ENCODE measurements around the gene IPMK. TPM values are rescaled to one million over a fixed set of nuclear protein-coding genes. Genes with fewer than 3 reads are reported as not detected.

The IPMK gene
- total RNA-seq, 4 donors from 2014 or later = 3.0 to 10.0 (median 6.3) TPM

DNA sequence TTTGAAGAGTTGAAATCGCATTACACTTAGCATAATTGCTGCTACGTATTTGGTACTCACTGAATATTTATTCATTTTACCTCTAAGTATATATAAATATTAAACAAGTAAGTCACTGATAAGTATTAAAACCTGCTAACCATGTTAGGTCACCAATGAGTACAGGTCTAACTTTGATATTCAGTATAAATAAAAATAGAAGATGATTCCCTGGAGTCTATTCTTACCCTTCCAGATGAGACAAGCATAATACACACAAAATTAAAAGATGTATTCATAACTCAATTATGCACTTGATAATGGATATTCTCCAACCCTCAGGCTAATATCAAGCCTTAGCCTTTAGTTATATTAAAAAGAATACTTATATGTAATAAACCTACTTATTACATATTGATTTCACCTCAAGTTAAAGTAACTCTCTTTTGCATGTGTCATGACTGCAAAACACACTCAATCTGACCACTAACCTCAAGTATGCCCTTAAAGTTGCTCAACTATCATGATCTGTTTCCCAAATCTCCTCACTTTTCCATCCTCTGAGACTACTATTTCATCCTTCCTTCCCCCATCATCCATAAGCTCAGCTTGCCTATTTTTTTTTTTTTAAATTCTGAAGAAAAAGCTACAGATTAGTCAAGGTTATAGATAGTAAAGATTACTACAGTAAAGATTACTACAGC is 46.8 kb downstream of the IPMK start:
- WGBS, 2 donors (ENCODE audit: low coverage in 1 of 2) = 89 to 100% methylated on average over 2 of the region's 2 CpGs

DNA sequence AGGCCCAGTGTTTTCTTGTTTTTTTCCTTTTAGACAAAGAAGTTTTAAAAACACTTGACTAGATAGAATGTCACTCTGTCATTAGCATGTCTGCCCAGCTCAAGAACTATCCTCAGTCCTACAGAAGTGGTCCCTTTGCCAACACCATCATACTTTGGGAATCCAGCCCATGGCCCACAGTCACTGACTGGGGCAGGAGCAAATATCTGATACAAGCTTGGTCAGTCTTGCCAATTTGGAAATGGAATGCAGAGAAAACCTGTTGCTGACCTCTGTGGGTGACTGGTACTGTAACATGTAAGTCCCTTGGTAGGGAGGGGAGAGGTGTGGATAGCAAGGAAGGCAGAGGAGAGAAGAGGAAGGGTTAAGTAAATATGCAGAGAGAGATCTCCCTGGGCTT is 47.8 kb downstream of the IPMK start:
- TF ChIP-seq POLR2A (IDR thresholded peaks at IDR 0.05) (no peak), EP300 (IDR thresholded peaks at IDR 0.05) (no peak), POLR2AphosphoS5 (IDR thresholded peaks at IDR 0.05) (no peak)
- TF ChIP-seq, protein P1, sequence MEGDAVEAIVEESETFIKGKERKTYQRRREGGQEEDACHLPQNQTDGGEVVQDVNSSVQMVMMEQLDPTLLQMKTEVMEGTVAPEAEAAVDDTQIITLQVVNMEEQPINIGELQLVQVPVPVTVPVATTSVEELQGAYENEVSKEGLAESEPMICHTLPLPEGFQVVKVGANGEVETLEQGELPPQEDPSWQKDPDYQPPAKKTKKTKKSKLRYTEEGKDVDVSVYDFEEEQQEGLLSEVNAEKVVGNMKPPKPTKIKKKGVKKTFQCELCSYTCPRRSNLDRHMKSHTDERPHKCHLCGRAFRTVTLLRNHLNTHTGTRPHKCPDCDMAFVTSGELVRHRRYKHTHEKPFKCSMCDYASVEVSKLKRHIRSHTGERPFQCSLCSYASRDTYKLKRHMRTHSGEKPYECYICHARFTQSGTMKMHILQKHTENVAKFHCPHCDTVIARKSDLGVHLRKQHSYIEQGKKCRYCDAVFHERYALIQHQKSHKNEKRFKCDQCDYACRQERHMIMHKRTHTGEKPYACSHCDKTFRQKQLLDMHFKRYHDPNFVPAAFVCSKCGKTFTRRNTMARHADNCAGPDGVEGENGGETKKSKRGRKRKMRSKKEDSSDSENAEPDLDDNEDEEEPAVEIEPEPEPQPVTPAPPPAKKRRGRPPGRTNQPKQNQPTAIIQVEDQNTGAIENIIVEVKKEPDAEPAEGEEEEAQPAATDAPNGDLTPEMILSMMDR (IDR thresholded peaks at IDR 0.05) = no peak
- no peak for ATAC-seq
- H3K27me3 ChIP-seq = no peaks in the 10 kb centered on the region

More for the DNA sequence above, 46.8 kb downstream of the IPMK start:
- Histone ChIP-seq H3K27ac (no peak overlapping the region), H3K9me3 (no peaks in the 10 kb centered on the region), H3K4me3 (no peak overlapping the region), H3K4me1 (no peaks in the 10 kb centered on the region), H3K36me3 (peaks cover 0 to under 1% of the 10 kb centered on the region in 2 donors), H3K27me3 (no peaks in the 10 kb centered on the region)
- TF ChIP-seq, protein P1 (IDR thresholded peaks at IDR 0.05) = no peak
- TF ChIP-seq POLR2AphosphoS5 (IDR thresholded peaks at IDR 0.05) (no peak), POLR2A (IDR thresholded peaks at IDR 0.05) (no peak), EP300 (IDR thresholded peaks at IDR 0.05) (no peak)
- no peak for ATAC-seq

DNA sequence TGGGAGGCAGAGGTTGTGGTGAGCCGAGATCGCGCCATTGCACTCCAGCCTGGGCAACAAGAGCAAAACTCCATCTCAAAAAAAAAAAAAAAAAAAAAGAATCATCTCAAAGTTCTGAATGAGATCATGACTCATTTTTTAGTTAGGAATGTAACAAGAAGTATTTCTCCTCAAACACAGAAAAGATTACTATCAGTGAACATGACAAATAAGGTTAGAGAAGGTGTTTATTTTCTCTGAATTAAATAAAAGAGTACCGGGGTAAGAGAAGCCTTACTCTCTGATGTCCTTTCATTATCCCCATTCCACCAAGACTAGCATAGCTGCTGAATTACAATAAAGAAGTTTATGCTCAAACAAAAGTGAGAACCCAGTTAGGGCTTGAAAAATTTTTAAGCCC is 50.1 kb downstream of the IPMK start:
- H3K9me3 ChIP-seq = no peaks in the 10 kb centered on the region
- H3K4me3 ChIP-seq = no peak overlapping the region
- TF ChIP-seq EP300 (IDR thresholded peaks at IDR 0.05) (no peak), POLR2AphosphoS5 (IDR thresholded peaks at IDR 0.05) (no peak), POLR2A (IDR thresholded peaks at IDR 0.05) (no peak)
- TF ChIP-seq, protein P1 (IDR thresholded peaks at IDR 0.05) = no peak
- H3K36me3 ChIP-seq = peaks cover 0 to 11% of the 10 kb centered on the region in 2 donors
- no peaks in the 10 kb centered on the region for H3K27me3 ChIP-seq
- WGBS, 2 donors (ENCODE audit: low coverage in 1 of 2) = 61 to 69% methylated on average over 1 to 2 of the region's 4 CpGs
- no peak overlapping the region for H3K27ac ChIP-seq
- H3K4me1 ChIP-seq = no peaks in the 10 kb centered on the region
- no peak for ATAC-seq

More for the DNA sequence above, 47.8 kb downstream of the IPMK start:
- no peaks in the 10 kb centered on the region for H3K9me3 ChIP-seq
- no peak overlapping the region for H3K27ac ChIP-seq
- H3K4me3 ChIP-seq = no peak overlapping the region
- no peaks in the 10 kb centered on the region for H3K36me3 ChIP-seq
- H3K4me1 ChIP-seq = no peaks in the 10 kb centered on the region

DNA sequence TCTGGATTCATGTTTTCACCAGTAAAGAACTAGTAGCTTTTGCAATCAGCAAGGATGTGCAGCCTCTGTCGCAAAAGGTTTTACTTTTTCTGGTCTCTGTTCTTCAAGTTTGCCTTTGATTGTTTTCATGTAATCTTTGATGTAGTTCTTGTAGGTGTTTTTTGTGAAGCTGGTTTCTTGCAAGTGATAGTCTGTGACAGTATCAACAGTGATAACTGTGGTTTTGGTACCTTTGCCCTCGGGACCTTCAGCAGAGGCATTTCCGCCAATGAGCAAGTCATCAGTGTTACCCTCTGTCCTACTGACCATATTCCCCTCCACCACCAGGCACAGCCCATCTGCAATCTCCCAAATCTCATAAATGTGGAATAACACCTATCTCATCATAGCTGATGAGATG is 55.1 kb downstream of the IPMK start:
- Histone ChIP-seq H3K9me3 (no peaks in the 10 kb centered on the region), H3K27me3 (no peaks in the 10 kb centered on the region), H3K4me1 (no peaks in the 10 kb centered on the region), H3K4me3 (no peak overlapping the region), H3K36me3 (peaks cover 0 to 35% of the 10 kb centered on the region in 2 donors), H3K27ac (no peak overlapping the region)
- TF ChIP-seq, protein P1 (IDR thresholded peaks at IDR 0.05) = no peak
- no peak for TF ChIP-seq POLR2A (IDR thresholded peaks at IDR 0.05)
- no peak for TF ChIP-seq POLR2AphosphoS5 (IDR thresholded peaks at IDR 0.05)
- no peak for TF ChIP-seq EP300 (IDR thresholded peaks at IDR 0.05)
- WGBS, 2 donors (ENCODE audit: low coverage in 1 of 2) = 83 to 100% methylated on average over 1 of the region's 3 CpGs
- ATAC-seq = no peak

DNA sequence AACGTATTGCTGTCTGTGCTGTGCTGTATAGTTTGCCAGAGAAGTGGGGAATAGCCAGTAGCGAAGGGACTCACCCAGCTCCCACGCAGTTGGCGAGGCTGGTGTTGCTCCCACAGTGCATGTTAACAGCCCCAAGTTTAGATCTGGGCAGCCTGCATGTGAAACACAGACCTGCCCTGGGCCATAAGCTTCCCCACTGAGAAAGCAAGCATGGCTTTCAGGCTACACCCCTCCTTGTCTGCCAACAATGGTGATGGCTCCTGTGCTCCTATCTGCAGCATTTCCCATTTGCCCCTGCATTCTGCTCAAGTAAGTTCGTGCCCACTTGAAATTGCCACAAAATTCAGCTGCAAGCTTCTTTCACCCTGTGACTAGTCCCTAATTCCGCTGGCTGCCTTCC is 57.5 kb downstream of the IPMK start:
- TF ChIP-seq, protein P1 (IDR thresholded peaks at IDR 0.05) = no peak
- TF ChIP-seq POLR2AphosphoS5 (IDR thresholded peaks at IDR 0.05) (no peak), POLR2A (IDR thresholded peaks at IDR 0.05) (no peak), EP300 (IDR thresholded peaks at IDR 0.05) (no peak)
- Histone ChIP-seq H3K27me3 (no peaks in the 10 kb centered on the region), H3K36me3 (peaks cover 0 to 35% of the 10 kb centered on the region in 2 donors), H3K4me1 (no peaks in the 10 kb centered on the region), H3K4me3 (no peak overlapping the region), H3K9me3 (no peaks in the 10 kb centered on the region), H3K27ac (no peak overlapping the region)
- 93 to 100% methylated on average over 1 to 2 of the region's 6 CpGs for WGBS, 2 donors (ENCODE audit: low coverage in 1 of 2)
- ATAC-seq = no peak
